GM21447 (cell line): Measurements from ENCODE around the gene PPP4R1.
A peak's percentile ranks its signal among the peaks of the same experiment; 100 is the strongest.
"Not testable (repeated sequence)": the region's sequence is repeated elsewhere in the genome, so short reads cannot be mapped to it uniquely, and the experiment has no call there.

Experiments
- ATAC-seq: cut with Tn5 transposase; IDR thresholded peaks from one replicate; pipeline ENCODE4 v1.9.1; 2021; ENCODE audit not compliant: unreplicated experiment

The PPP4R1 gene, protein sequence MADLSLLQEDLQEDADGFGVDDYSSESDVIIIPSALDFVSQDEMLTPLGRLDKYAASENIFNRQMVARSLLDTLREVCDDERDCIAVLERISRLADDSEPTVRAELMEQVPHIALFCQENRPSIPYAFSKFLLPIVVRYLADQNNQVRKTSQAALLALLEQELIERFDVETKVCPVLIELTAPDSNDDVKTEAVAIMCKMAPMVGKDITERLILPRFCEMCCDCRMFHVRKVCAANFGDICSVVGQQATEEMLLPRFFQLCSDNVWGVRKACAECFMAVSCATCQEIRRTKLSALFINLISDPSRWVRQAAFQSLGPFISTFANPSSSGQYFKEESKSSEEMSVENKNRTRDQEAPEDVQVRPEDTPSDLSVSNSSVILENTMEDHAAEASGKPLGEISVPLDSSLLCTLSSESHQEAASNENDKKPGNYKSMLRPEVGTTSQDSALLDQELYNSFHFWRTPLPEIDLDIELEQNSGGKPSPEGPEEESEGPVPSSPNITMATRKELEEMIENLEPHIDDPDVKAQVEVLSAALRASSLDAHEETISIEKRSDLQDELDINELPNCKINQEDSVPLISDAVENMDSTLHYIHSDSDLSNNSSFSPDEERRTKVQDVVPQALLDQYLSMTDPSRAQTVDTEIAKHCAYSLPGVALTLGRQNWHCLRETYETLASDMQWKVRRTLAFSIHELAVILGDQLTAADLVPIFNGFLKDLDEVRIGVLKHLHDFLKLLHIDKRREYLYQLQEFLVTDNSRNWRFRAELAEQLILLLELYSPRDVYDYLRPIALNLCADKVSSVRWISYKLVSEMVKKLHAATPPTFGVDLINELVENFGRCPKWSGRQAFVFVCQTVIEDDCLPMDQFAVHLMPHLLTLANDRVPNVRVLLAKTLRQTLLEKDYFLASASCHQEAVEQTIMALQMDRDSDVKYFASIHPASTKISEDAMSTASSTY

DNA sequence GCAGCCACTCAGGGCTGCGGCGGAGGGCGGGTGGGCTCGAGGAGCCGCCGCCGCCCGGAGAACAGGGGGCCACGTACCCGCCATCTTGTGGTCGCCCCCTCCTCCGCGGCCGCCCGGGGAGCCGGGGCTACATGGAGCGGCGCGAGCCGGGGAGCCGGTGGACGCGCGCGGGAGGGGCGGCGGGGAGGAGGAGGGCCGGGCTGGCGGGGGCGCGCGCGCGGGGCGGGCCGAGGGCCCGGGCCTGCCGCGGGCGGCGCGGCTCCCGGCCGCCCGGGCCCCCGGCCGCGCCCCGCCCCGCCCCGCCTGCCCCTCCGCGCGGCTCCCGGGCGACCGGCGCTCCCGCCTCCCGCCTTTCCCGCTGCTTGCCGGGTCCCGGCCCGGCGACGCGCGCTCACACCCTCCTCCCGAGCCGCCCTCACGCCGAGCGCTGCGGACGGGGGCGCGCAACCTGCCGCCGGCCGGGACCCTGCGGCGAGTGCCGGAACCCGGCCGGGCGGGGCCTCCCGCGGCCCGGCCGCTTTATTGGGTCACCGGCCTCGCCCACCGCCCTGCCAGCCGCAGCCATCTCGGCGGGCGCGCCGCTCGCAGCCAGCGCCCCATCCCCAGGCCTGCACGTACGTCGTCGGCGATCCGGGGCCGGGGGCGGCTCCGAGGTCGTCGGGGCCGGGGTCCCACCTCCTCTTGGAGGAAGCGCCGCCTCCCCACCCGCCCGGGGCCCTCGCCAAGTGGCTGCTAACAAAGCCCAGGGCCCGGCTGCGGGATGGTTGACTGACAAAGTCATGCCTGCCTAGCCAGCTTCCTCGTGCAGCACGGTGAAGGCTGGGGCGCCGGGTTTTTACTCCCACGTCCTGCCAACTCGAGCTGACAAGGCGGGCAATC, at the start of gene PPP4R1:
Gene PPP4R1, minus strand, starts transcription at position 159 of the 879 bp plus-strand sequence. Its CDS starts 75 bp downstream, at position 84.
- peak; percentile 49 for ATAC-seq

- no peak for ATAC-seq
Measured at GRCh38 chr18:9663377-9663776, 49.0 kb upstream of the PPP4R1 start.

DNA sequence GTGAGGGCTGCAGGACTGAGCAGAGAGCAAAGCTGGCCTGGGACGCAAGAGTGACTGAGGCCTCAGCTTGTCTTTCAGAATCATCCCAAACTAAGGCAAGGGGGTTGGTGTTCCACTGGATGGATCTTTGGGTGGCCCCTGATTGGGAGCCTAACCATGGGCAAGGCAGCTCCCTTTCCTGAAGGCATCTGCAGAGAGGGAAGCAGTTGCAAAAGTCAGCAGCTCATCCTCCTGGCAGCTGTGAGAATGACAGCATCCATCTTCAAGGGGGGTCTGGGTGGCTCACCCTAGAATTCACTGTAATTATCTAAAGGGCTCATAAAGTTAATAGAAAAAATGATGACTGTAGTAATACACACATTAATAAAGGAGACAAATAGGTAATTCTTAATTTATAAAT, 47.2 kb upstream of the PPP4R1 start:
- ATAC-seq = no peak

- no peak for ATAC-seq
Measured at GRCh38 chr18:9659499-9660375, 45.4 kb upstream of the PPP4R1 start.

- no peak for ATAC-seq
Measured at GRCh38 chr18:9658087-9658641, 43.8 kb upstream of the PPP4R1 start.

GRCh38 chr18:9655232-9655767, 40.9 kb upstream of the PPP4R1 start:
- no peak for ATAC-seq

- no peak for ATAC-seq
Measured at GRCh38 chr18:9653390-9653789, 39.0 kb upstream of the PPP4R1 start.

- ATAC-seq = no peak
Measured at GRCh38 chr18:9649164-9649540, 34.8 kb upstream of the PPP4R1 start.

- ATAC-seq = no peak
Measured at GRCh38 chr18:9648431-9649163, 34.2 kb upstream of the PPP4R1 start.

GRCh38 chr18:9647496-9648323, 33.4 kb upstream of the PPP4R1 start:
- no peak for ATAC-seq

GRCh38 chr18:9643549-9643948, 29.2 kb upstream of the PPP4R1 start:
- no peak for ATAC-seq

DNA sequence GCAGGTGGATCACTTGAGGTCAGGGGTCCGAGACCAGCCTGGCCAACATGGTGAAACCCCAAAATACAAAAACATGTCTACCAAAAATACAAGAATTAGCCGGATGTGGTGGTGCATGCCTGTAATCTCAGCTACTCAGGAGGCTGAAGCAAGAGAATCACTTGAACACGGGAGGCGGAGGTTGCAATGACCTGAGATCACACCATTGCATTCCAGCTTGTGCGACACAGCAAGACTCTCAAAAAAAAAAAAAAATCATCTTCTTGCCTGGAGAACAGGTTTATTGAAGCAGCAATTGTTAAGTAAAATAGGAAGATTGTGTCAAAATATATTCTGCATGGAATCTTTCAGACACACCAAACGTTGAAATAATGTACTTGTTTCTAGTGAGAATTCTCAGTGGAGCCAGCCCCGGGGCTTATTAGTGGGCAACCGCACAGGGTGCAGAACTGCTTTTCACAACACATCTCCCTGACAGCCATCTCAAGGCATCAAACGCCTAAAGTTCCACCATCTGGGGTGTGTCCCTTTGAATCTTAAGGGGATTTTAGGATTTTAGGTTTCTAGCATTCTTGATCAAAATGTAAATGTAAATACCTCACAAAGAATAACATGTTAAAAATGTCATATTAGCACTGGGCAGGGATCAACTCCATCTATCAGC, 28.6 kb upstream of the PPP4R1 start:
- no peak for ATAC-seq

GRCh38 chr18:9641081-9641480, 26.7 kb upstream of the PPP4R1 start:
- ATAC-seq = not testable (repeated sequence)

DNA sequence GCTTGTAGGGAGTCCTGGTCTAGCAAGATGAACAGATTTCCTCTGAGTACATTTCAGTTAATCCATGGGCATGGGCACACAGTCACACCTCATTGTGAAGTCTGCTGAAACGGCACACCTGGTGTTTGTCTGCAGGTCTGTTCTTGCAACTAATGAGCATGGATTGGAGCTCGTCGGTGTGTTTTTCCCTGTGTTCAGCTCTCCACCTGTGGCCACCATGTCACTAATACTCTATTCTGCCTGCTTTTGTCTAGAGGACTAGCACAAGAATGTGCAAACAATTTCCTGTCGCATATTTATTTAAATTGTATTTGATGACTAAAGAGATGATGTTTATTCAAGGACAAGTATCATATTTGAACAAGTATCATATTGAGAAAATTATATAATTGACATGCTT, 24.5 kb upstream of the PPP4R1 start:
- ATAC-seq = no peak

GRCh38 chr18:9637036-9637767, 22.8 kb upstream of the PPP4R1 start:
- ATAC-seq = no peak

DNA sequence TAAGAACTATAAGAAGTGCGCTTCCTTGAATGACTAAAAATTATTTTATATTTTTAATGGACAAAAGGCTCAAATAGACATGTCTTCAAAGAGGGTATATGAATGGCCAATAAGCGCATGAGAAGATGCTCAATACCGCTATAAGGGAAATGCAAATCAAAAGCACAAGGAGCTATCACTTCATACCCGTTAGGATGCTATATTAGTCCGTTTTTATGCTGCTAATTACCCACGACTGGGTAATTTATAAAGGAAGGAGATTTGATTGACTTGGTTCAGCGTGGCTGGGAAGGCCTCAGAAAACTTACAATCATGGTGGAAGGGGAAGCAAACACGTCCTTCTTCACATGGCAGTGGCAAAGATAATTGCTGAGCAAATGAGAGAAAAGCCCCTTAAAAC, 20.5 kb upstream of the PPP4R1 start:
- no peak for ATAC-seq
